NCI-H187 (cell line): ENCODE measurements around the gene HSPB7.
"Not testable (repeated sequence)": the region's sequence is repeated elsewhere in the genome, so short reads cannot be mapped to it uniquely, and the experiment has no call there.

Experiments used
- DNase-seq, 2 experiments: peaks; one replicate each; lab custom pipeline; 2025; lab: John Stamatoyannopoulos, UW

HSPB7 gene

GRCh38 chr1:16050328-16050727, 32.5 kb upstream of the HSPB7 start:
- DNase-seq = no peak

- peak; percentile 60 to 62 for DNase-seq
These were observed 30.8 kb upstream of the HSPB7 start for GRCh38 chr1:16048573-16049189.

GRCh38 chr1:16047791-16048475, 30.1 kb upstream of the HSPB7 start:
- DNase-seq = no peak

- DNase-seq = no peak
These were observed 29.0 kb upstream of the HSPB7 start for GRCh38 chr1:16046842-16047241.

- no peak for DNase-seq
These were observed 26.1 kb upstream of the HSPB7 start for GRCh38 chr1:16043950-16044349.

- DNase-seq = peak; percentile 30 to 64
These were observed 25.7 kb upstream of the HSPB7 start, which contains the start of gene CLCNKB for GRCh38 chr1:16043521-16043920. TSS of gene CLCNKB (plus strand) at chr1:16043782. CDS start at chr1:16044493, 711 bp downstream.

GRCh38 chr1:16042654-16043053, 24.8 kb upstream of the HSPB7 start:
- not testable (repeated sequence) for DNase-seq

GRCh38 chr1:16042096-16042495, 24.3 kb upstream of the HSPB7 start:
- no peak for DNase-seq

GRCh38 chr1:16041200-16041599, 23.4 kb upstream of the HSPB7 start:
- DNase-seq = no peak

GRCh38 chr1:16039871-16040270, 22.0 kb upstream of the HSPB7 start:
- not testable (repeated sequence) for DNase-seq

- no peak for DNase-seq
These were observed 20.7 kb upstream of the HSPB7 start for GRCh38 chr1:16038620-16038912.

GRCh38 chr1:16036461-16036860, 18.6 kb upstream of the HSPB7 start:
- not testable (repeated sequence) for DNase-seq

- not testable (repeated sequence) for DNase-seq
These were observed 15.3 kb upstream of the HSPB7 start for GRCh38 chr1:16033103-16033632.

- peak in 1 of 2 experiments; percentile 42 for DNase-seq
These were observed 14.7 kb upstream of the HSPB7 start for GRCh38 chr1:16032388-16033102.

- DNase-seq = no peak
These were observed 13.7 kb upstream of the HSPB7 start for GRCh38 chr1:16031551-16031950.

GRCh38 chr1:16029288-16029687, 11.4 kb upstream of the HSPB7 start:
- no peak for DNase-seq

GRCh38 chr1:16029003-16029268, 11.1 kb upstream of the HSPB7 start:
- DNase-seq = not testable (repeated sequence)

GRCh38 chr1:16028237-16029002, 10.6 kb upstream of the HSPB7 start:
- no peak for DNase-seq

- DNase-seq = no peak
These were observed 9.1 kb upstream of the HSPB7 start for GRCh38 chr1:16026723-16027484.

- DNase-seq = not testable (repeated sequence)
These were observed 8.5 kb upstream of the HSPB7 start for GRCh38 chr1:16026302-16026701.

GRCh38 chr1:16023050-16023653, 5.3 kb upstream of the HSPB7 start:
- no peak for DNase-seq
